ENCODE measurements around the gene TNFRSF9.
"Not testable (repeated sequence)": the region's sequence is repeated elsewhere in the genome, so short reads cannot be mapped to it uniquely, and the experiment has no call there.

The TNFRSF9 gene

GRCh38 chr1:7960867-7961215, 20.2 kb upstream of the TNFRSF9 start:
- no peak for DNase-seq

- no peak for DNase-seq
These were observed 19.5 kb upstream of the TNFRSF9 start for GRCh38 chr1:7960165-7960564.

- DNase-seq = no peak
These were observed 15.8 kb upstream of the TNFRSF9 start for GRCh38 chr1:7956218-7957032.

DNA sequence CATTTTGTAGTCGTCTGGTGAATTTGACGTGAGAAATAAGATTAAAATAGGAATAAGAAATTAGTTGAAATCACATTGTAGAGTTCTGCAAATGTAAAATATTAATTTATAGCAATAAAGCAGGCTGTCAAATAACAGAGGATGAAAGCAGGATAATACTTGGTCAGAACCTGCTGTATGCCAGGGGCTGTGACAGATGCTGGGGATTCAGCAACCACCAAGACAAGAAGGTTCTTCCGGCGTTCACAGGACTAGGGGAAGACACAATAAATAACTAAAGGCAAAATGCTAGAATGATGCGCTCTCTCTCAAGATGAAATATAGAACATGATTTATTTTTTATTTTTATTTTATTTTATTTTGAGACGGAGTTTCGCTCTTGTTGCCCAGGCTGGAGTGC, 14.0 kb upstream of the TNFRSF9 start:
- DNase-seq = no peak

- DNase-seq = peak; percentile 61 to 91
These were observed 13.4 kb upstream of the TNFRSF9 start for GRCh38 chr1:7953850-7954609.

GRCh38 chr1:7952791-7953190, 12.2 kb upstream of the TNFRSF9 start:
- not testable (repeated sequence) for DNase-seq

- no peak for DNase-seq
These were observed 8.3 kb upstream of the TNFRSF9 start for GRCh38 chr1:7948960-7949359.

DNA sequence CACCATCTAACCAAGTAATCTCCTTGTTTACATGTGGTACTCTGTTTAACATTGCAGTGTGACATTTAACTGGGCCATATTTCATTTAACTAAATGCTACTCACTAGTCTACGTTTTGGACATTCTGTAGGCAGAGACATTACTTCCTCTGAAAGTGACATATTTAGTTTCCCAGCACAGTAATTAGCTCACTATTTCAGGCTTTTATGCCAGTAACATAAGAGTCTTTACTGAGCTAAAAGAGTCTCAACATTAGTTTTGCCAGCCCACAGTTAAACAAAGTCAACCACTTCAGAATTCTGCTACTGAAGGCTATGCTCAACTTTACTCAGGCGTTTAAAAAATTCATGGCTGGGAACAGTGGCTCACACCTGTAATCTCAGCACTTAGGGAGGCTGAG, 2.6 kb upstream of the TNFRSF9 start:
- DNase-seq = no peak

- DNase-seq = peak in 1 of 2 experiments; percentile 70
These were observed 1.7 kb upstream of the TNFRSF9 start for GRCh38 chr1:7942214-7942921.

DNA sequence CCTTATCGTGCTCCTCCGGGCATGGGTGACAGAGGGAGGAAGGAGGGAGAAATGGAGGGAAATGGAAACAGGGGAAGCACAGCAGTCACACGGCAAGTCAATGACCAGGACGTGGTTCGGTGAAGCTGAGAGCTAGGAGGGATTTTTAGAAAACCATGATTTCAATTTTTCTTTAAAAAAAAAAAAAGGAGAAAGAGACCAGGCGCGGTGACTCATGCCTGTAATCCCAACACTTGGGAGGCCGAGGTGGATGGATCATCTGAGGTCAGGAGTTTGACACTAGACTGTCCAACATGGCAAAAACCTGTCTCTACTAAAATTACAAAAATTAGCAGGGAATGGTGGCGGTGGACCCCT, 776 bp upstream of the TNFRSF9 start:
- DNase-seq = no peak

DNA sequence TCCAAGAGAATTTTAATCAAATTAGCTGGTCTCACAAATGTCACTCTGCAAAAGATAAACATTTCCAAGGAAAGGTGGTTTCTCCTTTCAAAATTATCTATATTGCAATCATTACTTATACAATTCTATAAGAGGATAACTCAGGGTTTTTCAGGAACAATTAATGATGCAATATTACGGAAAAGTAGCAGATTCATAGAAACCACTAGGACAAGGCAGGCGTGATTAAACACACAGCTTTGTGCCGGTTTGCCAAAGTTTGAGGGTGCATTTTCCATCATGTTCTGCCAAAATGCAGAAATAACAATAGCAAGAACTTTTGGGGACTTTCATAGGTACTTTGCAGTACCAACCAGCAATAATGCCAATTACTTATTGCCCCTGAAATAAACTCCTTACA, 605 bp downstream of the TNFRSF9 start:
- no peak for DNase-seq

- DNase-seq = no peak
These were observed 2.6 kb downstream of the TNFRSF9 start for GRCh38 chr1:7938070-7938469.

- DNase-seq = peak; percentile 26 to 52
These were observed 8.0 kb downstream of the TNFRSF9 start for GRCh38 chr1:7932524-7933138.

DNA sequence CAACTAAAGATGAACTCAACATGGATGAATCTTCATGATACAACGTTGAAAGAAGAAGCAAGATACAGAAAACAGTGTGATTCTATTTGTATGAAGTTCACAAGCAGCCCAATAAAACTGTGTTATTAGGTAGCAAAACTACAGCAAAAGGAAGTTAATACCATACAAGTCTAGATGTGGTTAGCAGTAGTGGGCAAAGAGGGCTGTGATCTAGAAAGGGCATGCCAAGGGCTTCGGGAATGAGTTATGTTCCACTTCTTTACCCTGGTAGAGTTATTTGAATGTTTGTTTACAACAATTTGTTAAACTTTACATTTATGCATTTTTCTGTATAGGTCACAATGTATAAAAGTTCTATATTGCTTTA, 9.2 kb downstream of the TNFRSF9 start:
- DNase-seq = no peak

- no peak for DNase-seq
These were observed 9.8 kb downstream of the TNFRSF9 start for GRCh38 chr1:7930645-7931445.

GRCh38 chr1:7929637-7930036, 11.0 kb downstream of the TNFRSF9 start:
- DNase-seq = no peak

DNA sequence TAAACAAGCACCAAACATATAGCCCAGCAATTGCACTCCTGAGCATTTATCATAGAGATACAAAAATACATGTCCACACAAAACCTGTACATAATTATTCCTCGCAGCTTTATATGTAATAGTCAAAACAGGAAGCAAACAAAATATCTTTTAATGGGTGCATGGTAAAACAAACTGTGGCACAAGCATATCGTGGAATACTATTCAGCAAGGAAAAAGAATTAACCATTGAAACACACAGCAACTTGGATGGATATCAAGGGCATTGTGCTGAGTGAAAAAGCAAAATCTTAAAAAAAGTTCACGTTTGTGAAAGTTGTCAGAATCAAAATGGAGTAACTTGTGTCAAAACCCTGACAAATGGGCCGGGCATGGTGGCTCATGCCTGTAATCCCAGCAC, 12.4 kb downstream of the TNFRSF9 start:
- DNase-seq = no peak

DNA sequence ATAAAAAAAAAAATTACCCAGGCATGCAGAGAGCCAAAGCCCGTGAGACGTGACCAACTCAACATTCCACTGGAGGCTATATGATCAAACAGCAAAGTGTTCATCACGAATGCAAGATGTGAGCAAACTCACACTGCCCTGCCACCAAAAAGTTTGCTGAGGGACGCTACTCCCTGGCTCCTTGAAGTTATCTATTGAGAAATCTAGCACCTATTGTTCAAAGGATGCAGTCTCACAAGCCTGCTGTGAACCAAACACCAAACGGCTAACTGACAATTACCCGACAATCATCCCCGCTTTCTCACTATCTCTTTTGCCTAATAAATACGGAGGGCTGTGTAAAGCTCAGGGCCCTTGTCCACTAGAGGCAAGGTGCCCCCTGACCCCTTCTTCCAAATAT, 13.6 kb downstream of the TNFRSF9 start:
- not testable (repeated sequence) for DNase-seq

DNA sequence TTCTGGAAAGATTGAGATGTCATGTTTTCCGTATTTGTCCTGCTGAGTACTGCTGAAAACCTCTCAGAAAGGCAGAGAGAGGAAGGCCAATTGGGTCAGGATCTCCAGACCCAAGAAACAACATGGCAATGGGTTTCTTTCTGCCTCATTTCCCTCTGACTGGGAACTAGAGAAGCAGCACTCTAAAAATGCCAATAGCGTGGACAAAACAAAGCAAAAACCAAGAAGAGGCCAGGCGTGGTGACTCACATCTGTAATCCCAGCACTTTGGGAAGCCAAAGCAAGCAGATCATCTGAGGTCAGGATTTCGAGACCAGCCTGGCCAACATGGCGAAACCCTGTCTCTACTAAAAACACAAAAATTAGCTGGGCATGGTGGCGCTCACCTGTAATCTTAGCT, 18.3 kb downstream of the TNFRSF9 start:
- no peak for DNase-seq

- no peak for DNase-seq
These were observed 18.8 kb downstream of the TNFRSF9 start for GRCh38 chr1:7921796-7922195.

DNA sequence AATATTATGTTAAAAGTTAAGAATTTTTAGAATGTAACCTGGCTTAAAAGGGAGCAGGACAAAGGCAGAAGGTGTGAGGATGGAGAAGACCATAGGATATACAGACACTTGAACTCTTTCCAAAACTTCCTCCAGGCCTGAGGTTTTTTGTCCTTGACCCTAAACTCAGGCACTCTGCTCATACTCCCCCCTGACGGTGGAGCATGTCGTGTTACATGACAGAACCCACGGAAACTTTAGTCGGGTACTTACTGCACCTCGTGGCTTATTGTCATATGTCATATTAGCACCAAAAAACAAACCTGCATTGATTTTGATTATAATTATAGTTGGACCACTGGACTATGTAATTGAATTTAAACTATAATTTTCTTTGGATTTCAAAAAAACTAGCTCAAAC, 20.8 kb downstream of the TNFRSF9 start:
- no peak for DNase-seq

- not testable (repeated sequence) for DNase-seq
These were observed 22.7 kb downstream of the TNFRSF9 start for GRCh38 chr1:7917971-7918370.

DNA sequence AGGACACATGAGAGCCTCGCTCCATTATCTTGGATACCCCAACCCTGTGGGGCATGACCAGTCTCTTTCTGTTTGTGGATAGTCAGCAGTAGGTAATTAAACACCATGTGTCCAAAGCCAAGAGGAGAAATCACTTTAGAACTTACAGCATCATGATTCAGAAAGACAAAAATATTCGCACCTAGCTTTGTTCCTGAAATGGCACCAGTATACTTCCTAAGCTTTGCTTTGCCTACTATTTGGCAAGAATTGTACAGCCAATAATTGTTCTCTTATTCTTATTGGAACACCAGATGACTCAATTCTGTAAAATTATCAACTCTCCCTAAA, 24.2 kb downstream of the TNFRSF9 start:
- DNase-seq = no peak
